GM19372 (cell line): Measurements from ENCODE around the gene TMF1.

Experiments
- ATAC-seq: cut with Tn5 transposase; IDR thresholded peaks from one replicate; pipeline ENCODE4 v1.9.1; 2021; ENCODE audit warnings: mild to moderate bottlenecking, low read depth, moderate library complexity; ENCODE audit not compliant: unreplicated experiment

Gene TMF1

GRCh38 chr3:69016901-69017300 lies 35.2 kb downstream of the TMF1 start:
- ATAC-seq = no peak

- no peak for ATAC-seq
Observed at GRCh38 chr3:69016102-69016501, 36.0 kb downstream of the TMF1 start.

GRCh38 chr3:69014022-69014580 lies 38.0 kb downstream of the TMF1 start:
- no peak for ATAC-seq

- ATAC-seq = peak; percentile 72
Observed at GRCh38 chr3:69013253-69014021, 38.7 kb downstream of the TMF1 start, which contains the start of gene EOGT. TSS of gene EOGT (minus strand) at chr3:69013684. CDS start at chr3:69009846, 3,838 bp downstream.

- peak; percentile 46 for ATAC-seq
Observed at GRCh38 chr3:69012800-69013252, 39.3 kb downstream of the TMF1 start.

- ATAC-seq = no peak
Observed at GRCh38 chr3:69012100-69012799, 39.9 kb downstream of the TMF1 start.

GRCh38 chr3:69011096-69011730 lies 40.9 kb downstream of the TMF1 start:
- no peak for ATAC-seq

- no peak for ATAC-seq
Observed at GRCh38 chr3:69009559-69010410, 42.3 kb downstream of the TMF1 start.

GRCh38 chr3:69008980-69009379 lies 43.2 kb downstream of the TMF1 start:
- no peak for ATAC-seq

GRCh38 chr3:69005791-69006482 lies 46.2 kb downstream of the TMF1 start:
- ATAC-seq = no peak

GRCh38 chr3:69005071-69005790 lies 46.9 kb downstream of the TMF1 start:
- no peak for ATAC-seq

GRCh38 chr3:69004138-69004537 lies 48.0 kb downstream of the TMF1 start:
- ATAC-seq = no peak

GRCh38 chr3:68999605-69000004 lies 52.5 kb downstream of the TMF1 start:
- no peak for ATAC-seq

GRCh38 chr3:68999158-68999557 lies 53.0 kb downstream of the TMF1 start:
- ATAC-seq = no peak

GRCh38 chr3:68997887-68998286 lies 54.2 kb downstream of the TMF1 start:
- ATAC-seq = no peak

- ATAC-seq = no peak
Observed at GRCh38 chr3:68996356-68996995, 55.7 kb downstream of the TMF1 start.

GRCh38 chr3:68988740-68989139 lies 63.4 kb downstream of the TMF1 start:
- ATAC-seq = no peak

- no peak for ATAC-seq
Observed at GRCh38 chr3:68987322-68987721, 64.8 kb downstream of the TMF1 start.
